ENCODE measurements around the gene HDAC10.

Gene HDAC10

DNA sequence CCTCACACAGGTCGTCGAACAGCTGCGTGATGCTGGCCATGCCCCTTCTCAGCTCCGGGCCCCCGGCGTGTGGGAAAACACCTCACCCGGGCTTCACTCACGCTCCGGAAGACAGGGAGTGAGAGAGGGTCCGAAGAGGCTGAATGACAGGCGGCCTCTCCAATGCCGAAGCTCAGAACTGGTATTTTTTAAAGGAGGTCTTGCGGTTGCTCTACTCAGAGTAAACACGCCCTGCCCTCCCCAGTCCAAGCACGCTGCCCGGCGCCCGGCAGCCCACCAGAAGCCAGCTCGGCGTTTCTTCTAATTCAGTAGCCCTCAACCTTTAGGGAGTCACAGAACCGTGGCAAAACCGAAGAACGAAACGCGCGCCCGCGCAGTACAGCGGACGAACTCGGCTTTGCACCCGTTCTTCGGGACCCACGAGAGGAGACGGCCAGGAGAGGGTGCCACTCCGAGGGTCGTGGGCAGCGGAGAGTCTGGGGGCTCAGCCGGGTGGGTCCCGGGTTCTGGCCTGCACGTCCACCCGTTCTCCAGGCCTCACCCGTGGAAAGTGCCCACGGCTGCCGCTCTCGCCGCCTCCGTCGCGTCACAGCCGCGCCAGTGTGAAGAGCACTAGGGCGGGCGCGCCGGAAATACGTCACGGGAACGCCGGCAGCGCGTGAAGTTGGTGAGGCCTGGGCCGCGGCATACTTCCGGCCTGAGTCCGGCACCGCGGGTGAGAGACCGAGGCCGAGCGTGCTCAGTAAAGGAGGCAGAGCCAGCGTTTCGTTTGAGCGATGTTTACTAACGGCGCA lies 6.4 kb downstream of the HDAC10 start, which contains the start of gene TUBGCP6:
TUBGCP6 (minus strand) TSS at position 604 of the 794 bp plus-strand sequence; CDS start at position 40, 564 bp downstream.
- Histone ChIP-seq H3K36me3 (ENCODE audit: control insufficient read depth, insufficient read depth, low read length) (peaks cover 21% of the 10 kb centered on the region), H3K4me1 (ENCODE audit: control insufficient read depth, insufficient read depth, low read length) (peaks cover 11% of the 10 kb centered on the region; the same call in 1 of the 2 replicates), H3K4me3 (ENCODE audit: low read depth, low read length) (peak within 1 kb of the TSS; percentile 93), H3K9me3 (ENCODE audit: control insufficient read depth, insufficient read depth, low read length) (no peaks in the 10 kb centered on the region), H3K9ac (ENCODE audit: low read depth, low read length) (peak within 1 kb of the TSS; percentile 82), H3K27ac (ENCODE audit: low read depth, low read length) (peak within 1 kb of the TSS; percentile 88), H3K27me3 (ENCODE audit: control insufficient read depth, insufficient read depth, low read length) (no peaks in the 10 kb centered on the region)

DNA sequence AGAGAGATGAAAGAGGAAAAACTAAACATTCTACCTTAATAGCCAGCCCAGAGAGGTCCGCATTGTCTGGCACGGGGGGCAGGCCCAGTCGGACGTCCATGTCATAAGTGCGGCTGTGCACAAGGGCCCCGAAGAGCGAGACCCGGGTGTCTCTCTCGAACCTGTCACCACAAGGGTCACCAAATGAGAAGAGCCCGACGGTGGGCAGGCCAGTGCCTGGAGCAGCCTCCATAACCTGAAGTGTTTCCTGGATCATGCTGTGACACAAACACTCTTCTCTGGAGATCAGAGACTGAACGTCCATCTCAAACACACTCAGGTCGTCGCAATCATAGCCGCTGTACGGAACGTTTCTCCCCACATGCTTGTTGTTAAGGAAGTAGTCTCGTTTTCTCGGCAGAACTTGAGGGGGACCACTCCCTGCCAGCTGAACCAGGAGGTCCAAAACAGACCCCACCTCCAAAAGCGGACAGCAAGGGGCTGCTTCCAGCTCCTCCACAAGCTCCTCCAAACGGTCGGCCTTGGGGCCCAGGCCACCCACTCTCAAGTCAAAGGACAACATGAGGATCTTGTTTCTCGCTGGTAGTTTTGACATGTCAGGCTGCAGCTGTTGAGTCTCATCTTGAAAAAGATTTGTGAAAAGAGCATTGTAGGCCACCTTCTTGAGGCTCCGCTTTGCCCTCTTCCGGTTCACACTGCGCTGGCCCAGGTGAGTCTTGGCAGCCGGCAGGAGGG lies 7.2 kb downstream of the HDAC10 start:
- Histone ChIP-seq H3K4me3 (ENCODE audit: low read depth, low read length) (peak overlapping the region; percentile 93), H3K4me1 (ENCODE audit: control insufficient read depth, insufficient read depth, low read length) (peaks cover 11% of the 10 kb centered on the region; the same call in 1 of the 2 replicates), H3K9me3 (ENCODE audit: control insufficient read depth, insufficient read depth, low read length) (no peaks in the 10 kb centered on the region), H3K9ac (ENCODE audit: low read depth, low read length) (peak overlapping the region; percentile 82; the same call in 1 of the 2 replicates), H3K27me3 (ENCODE audit: control insufficient read depth, insufficient read depth, low read length) (no peaks in the 10 kb centered on the region), H3K36me3 (ENCODE audit: control insufficient read depth, insufficient read depth, low read length) (peaks cover 24% of the 10 kb centered on the region), H3K27ac (ENCODE audit: low read depth, low read length) (peak overlapping the region; percentile 88)

DNA sequence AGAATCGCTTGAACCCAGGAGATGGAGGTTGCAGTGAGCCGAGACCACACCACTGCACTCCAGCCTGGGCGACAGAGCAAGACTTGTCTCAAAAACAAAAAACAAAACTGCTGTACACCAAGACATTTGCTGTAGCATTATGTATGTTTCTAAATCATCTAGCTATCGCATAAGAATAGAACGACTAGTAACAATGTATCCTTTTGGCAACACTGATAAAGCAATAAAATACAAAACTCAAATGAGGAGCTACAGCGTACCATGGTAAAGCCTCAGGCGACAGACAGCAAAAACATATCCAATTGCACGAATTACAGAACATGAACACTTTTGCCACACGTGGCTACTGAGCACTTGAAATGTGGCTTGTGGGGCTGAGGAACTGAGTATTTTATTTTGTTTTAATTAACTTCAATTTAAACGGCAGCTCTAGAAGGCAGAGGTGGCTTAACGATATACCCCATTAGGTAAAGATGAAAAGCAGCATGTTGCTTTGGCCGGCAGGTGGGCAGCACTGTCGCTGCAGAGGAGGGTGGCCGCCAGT lies 8.6 kb downstream of the HDAC10 start:
- Histone ChIP-seq H3K36me3 (ENCODE audit: control insufficient read depth, insufficient read depth, low read length) (peaks cover 24% of the 10 kb centered on the region), H3K4me1 (ENCODE audit: control insufficient read depth, insufficient read depth, low read length) (0 out of 2 replicates have a peak, but pooled peaks cover 8% of the 10 kb centered on the region), H3K9me3 (ENCODE audit: control insufficient read depth, insufficient read depth, low read length) (no peaks in the 10 kb centered on the region), H3K4me3 (ENCODE audit: low read depth, low read length) (no peak overlapping the region), H3K27me3 (ENCODE audit: control insufficient read depth, insufficient read depth, low read length) (no peaks in the 10 kb centered on the region), H3K9ac (ENCODE audit: low read depth, low read length) (no peak overlapping the region), H3K27ac (ENCODE audit: low read depth, low read length) (no peak overlapping the region)

DNA sequence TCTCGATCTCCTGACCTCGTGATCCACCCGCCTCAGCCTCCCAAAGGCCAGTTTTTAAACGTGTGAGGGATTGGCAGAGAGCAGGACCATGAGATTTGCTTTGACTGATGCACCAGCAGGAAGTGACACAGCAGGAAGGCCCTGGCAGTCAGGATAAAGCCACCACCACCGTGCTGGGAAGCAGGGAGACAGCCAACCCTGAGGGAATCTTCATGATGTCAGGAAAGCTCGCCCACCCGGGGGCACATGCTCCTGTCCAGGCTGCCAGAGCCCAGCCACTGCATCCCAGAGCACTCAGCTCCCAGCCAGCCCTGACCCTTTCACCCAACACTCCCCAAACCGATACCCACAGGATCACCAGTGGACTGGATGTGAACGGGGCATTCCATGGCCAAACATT lies 12.3 kb downstream of the HDAC10 start:
- Histone ChIP-seq H3K9me3 (ENCODE audit: control insufficient read depth, insufficient read depth, low read length) (peaks cover 3% of the 10 kb centered on the region; the same call in 1 of the 2 replicates), H3K27ac (ENCODE audit: low read depth, low read length) (no peak overlapping the region), H3K4me3 (ENCODE audit: low read depth, low read length) (no peak overlapping the region), H3K36me3 (ENCODE audit: control insufficient read depth, insufficient read depth, low read length) (peaks cover 13% of the 10 kb centered on the region; the same call in 1 of the 2 replicates), H3K9ac (ENCODE audit: low read depth, low read length) (no peak overlapping the region), H3K4me1 (ENCODE audit: control insufficient read depth, insufficient read depth, low read length) (0 out of 2 replicates have a peak, but pooled peaks cover 2% of the 10 kb centered on the region), H3K27me3 (ENCODE audit: control insufficient read depth, insufficient read depth, low read length) (no peaks in the 10 kb centered on the region)

DNA sequence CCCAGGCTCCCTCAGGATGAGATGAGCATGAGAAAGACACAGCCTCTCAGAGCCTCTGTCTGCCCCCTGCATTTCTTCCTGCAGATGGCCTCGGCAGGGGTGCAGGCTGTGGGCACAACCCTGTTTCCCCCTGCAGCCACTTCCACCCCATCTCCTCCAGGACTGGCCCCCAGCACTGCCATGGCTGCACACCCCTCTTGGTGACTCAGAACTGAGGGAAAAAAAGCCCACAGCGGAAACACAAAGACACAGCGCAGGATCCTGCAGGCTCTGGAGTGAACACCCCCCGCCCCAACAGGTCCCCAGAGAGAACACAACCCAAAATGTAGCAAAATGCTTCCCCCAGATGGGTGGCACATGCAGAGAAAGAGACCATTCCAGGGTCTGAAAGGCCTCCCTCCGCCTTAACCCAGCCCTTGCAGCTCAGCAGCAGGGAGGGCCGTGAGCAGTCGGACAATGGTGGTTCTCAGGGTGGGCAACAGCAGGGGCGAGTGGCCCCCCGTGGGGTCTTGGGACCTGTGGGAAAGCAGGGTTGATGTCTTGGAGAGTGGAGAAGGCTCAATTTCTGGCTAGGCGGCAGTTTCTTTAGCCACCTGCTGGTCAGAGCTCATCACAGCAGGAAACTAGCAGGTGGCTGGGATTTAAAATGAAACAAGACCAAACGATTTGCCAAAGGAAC lies 14.2 kb downstream of the HDAC10 start:
- H3K4me1 ChIP-seq (ENCODE audit: control insufficient read depth, insufficient read depth, low read length), result no peaks in the 10 kb centered on the region
- H3K27ac ChIP-seq (ENCODE audit: low read depth, low read length), result no peak overlapping the region
- peaks cover 13% of the 10 kb centered on the region; the same call in 1 of the 2 replicates for H3K36me3 ChIP-seq (ENCODE audit: control insufficient read depth, insufficient read depth, low read length)
- no peak overlapping the region for H3K4me3 ChIP-seq (ENCODE audit: low read depth, low read length)
- H3K9ac ChIP-seq (ENCODE audit: low read depth, low read length), result no peak overlapping the region
- no peaks in the 10 kb centered on the region for H3K27me3 ChIP-seq (ENCODE audit: control insufficient read depth, insufficient read depth, low read length)
- H3K9me3 ChIP-seq (ENCODE audit: control insufficient read depth, insufficient read depth, low read length), result peaks cover 3% of the 10 kb centered on the region; the same call in 1 of the 2 replicates

DNA sequence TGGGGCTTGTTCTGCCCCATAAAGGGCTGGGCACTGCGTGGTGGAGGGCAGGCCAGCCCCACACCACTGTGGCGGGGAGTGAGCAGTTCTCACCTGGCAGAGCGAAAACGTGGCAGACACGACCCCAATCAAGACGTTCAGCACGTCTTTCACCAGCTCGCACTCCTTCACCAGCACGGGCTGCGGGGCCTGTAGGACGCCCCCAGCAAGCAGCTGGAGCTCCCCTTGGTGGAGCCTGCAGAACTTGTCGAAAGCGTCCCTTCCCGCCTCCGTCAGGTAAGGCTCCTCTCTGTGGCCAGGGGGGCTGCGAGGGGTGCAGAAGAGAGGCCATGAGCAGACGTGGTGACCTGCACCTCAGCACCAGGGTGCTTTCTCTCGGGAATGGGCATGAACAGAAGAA lies 17.8 kb downstream of the HDAC10 start:
- Histone ChIP-seq H3K9me3 (ENCODE audit: control insufficient read depth, insufficient read depth, low read length) (peaks cover 3% of the 10 kb centered on the region; the same call in 1 of the 2 replicates), H3K27me3 (ENCODE audit: control insufficient read depth, insufficient read depth, low read length) (no peaks in the 10 kb centered on the region), H3K4me3 (ENCODE audit: low read depth, low read length) (no peak overlapping the region), H3K27ac (ENCODE audit: low read depth, low read length) (no peak overlapping the region), H3K36me3 (ENCODE audit: control insufficient read depth, insufficient read depth, low read length) (peaks cover 7% of the 10 kb centered on the region; the same call in 1 of the 2 replicates), H3K9ac (ENCODE audit: low read depth, low read length) (no peak overlapping the region), H3K4me1 (ENCODE audit: control insufficient read depth, insufficient read depth, low read length) (no peaks in the 10 kb centered on the region)

DNA sequence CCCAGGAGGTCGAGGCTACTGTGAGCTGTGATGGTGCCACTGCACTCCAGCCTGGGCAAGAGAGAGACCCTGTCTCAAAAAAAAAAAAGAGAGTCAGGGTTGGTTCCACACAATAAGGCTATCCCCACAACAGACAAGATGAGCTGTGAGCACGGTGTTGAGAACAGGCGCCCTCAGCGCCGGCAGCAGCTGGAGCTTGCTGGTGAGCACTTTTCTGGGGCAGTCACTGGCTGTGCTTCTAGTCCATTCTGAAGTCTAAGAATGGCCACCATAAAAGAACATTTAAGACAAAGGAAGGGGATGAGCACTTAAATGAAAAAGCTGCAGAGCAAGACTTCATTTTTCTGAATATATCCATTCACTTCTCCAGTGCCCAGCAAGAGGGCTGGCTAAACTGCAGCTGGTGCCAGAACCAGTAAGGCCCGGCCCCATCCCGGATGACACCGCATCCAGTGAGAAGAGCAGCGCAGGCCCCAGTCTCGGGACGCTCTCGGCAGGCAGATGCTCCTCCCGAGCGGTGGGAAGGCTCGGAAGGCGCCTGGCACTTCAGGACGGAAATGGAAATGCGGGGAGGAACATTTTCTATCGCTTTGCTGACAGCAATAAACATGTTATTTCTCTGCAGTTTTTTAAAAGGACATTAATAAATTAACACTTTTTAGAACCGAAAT lies 18.4 kb downstream of the HDAC10 start:
- no peak overlapping the region for H3K27ac ChIP-seq (ENCODE audit: low read depth, low read length)
- H3K27me3 ChIP-seq (ENCODE audit: control insufficient read depth, insufficient read depth, low read length), result no peaks in the 10 kb centered on the region
- H3K4me3 ChIP-seq (ENCODE audit: low read depth, low read length), result no peak overlapping the region
- no peak overlapping the region for H3K9ac ChIP-seq (ENCODE audit: low read depth, low read length)
- peaks cover 7% of the 10 kb centered on the region; the same call in 1 of the 2 replicates for H3K36me3 ChIP-seq (ENCODE audit: control insufficient read depth, insufficient read depth, low read length)
- H3K4me1 ChIP-seq (ENCODE audit: control insufficient read depth, insufficient read depth, low read length), result no peaks in the 10 kb centered on the region
- H3K9me3 ChIP-seq (ENCODE audit: control insufficient read depth, insufficient read depth, low read length), result peaks cover 3% of the 10 kb centered on the region; the same call in 1 of the 2 replicates

DNA sequence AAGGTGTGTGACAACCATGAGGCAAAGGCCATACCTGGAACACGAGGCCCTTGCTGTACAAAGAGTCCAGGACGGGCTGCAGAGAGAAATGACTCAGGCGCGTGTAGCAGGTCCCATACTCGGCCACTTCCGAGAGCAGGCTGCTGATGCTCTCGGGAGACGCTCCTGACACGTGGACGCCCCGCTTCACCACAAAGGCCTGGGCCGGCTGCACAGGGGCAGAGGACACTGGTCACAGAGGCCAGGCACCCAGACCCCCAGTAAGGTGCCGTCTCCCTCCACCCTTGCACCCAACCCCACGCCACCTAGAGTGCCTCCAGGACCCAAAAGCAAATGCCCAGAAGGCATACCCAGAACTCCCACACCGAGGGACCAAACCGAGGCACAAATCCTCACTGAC lies 21.7 kb downstream of the HDAC10 start:
- Histone ChIP-seq H3K36me3 (ENCODE audit: control insufficient read depth, insufficient read depth, low read length) (peaks cover 17% of the 10 kb centered on the region), H3K27me3 (ENCODE audit: control insufficient read depth, insufficient read depth, low read length) (no peaks in the 10 kb centered on the region)

DNA sequence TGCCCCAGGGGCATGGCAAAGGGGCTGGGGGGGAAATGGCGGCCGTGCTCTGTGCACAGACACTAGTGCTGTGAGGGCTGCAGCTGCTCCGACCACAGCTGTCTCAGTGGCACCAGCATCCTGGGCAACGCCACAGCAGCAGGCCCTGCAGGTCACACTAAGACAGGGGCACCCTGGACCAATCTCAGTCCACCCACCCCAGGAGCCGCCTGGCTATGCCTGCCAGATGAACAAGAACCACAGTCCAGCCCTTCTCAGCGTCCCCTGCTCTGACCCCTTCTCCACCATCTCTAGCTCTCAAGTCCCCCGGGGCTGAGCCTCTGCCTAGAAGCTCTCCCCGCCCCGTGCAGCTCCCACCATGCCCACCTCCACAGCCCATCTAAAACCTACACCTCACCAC lies 22.7 kb downstream of the HDAC10 start:
- H3K27me3 ChIP-seq (ENCODE audit: control insufficient read depth, insufficient read depth, low read length), result no peaks in the 10 kb centered on the region
- peaks cover 25% of the 10 kb centered on the region for H3K36me3 ChIP-seq (ENCODE audit: control insufficient read depth, insufficient read depth, low read length)
- no peaks in the 10 kb centered on the region for H3K9me3 ChIP-seq (ENCODE audit: control insufficient read depth, insufficient read depth, low read length)
- H3K4me3 ChIP-seq (ENCODE audit: low read depth, low read length), result no peak overlapping the region
- H3K9ac ChIP-seq (ENCODE audit: low read depth, low read length), result no peak overlapping the region
- no peak overlapping the region for H3K27ac ChIP-seq (ENCODE audit: low read depth, low read length)
- H3K4me1 ChIP-seq (ENCODE audit: control insufficient read depth, insufficient read depth, low read length), result no peaks in the 10 kb centered on the region

More for the DNA sequence above, 21.7 kb downstream of the HDAC10 start:
- no peak overlapping the region for H3K27ac ChIP-seq (ENCODE audit: low read depth, low read length)
- H3K9me3 ChIP-seq (ENCODE audit: control insufficient read depth, insufficient read depth, low read length), result no peaks in the 10 kb centered on the region
- no peak overlapping the region for H3K4me3 ChIP-seq (ENCODE audit: low read depth, low read length)
- no peaks in the 10 kb centered on the region for H3K4me1 ChIP-seq (ENCODE audit: control insufficient read depth, insufficient read depth, low read length)
- no peak overlapping the region for H3K9ac ChIP-seq (ENCODE audit: low read depth, low read length)

DNA sequence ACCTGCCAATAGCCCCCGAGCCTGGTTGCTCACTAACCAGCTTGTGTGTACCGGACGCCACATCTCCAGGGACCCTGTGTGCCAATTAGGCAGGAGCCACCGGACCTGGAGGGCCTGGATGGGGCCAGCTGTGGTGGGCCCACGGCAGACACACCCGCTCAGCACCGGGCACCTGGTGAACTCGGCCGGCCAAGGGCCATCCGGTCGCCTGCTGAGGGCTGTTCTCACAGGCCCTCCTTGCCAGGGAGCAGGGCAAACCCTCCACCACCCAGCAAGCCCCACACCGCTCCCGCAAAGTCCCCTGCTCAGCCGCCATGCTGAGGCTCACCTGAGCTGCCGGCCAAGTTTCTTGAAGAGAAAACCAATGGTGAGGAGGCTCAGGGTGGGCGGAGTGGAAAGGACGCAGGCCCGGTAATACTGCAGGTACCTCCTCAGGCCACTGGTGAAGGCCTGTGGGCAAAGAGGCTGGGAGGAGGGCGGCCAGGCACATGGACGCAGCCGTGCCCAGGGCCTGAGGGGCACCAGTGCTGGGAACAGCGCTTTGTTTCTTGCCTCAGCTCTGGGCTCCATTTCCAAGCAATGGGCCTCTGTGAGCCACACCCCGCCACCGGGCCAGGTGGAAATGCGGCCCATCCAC lies 23.4 kb downstream of the HDAC10 start:
- no peak overlapping the region for H3K9ac ChIP-seq (ENCODE audit: low read depth, low read length)
- H3K36me3 ChIP-seq (ENCODE audit: control insufficient read depth, insufficient read depth, low read length), result peaks cover 32% of the 10 kb centered on the region
- no peak overlapping the region for H3K4me3 ChIP-seq (ENCODE audit: low read depth, low read length)
- no peaks in the 10 kb centered on the region for H3K27me3 ChIP-seq (ENCODE audit: control insufficient read depth, insufficient read depth, low read length)
- H3K4me1 ChIP-seq (ENCODE audit: control insufficient read depth, insufficient read depth, low read length), result no peaks in the 10 kb centered on the region
- H3K9me3 ChIP-seq (ENCODE audit: control insufficient read depth, insufficient read depth, low read length), result no peaks in the 10 kb centered on the region
- H3K27ac ChIP-seq (ENCODE audit: low read depth, low read length), result no peak overlapping the region

All from HUES48 (cell line).